ENCODE data around the gene LYPD1.

LYPD1 gene

GRCh38 chr2:132638313-132639040 is 31.5 kb downstream of the LYPD1 start:
- DNase-seq, result no peak

- no peak for DNase-seq
These were observed 33.7 kb downstream of the LYPD1 start for GRCh38 chr2:132636346-132636745.

- no peak for DNase-seq
These were observed 36.4 kb downstream of the LYPD1 start for GRCh38 chr2:132633635-132634034.

- peak in 31 of 56 donors; percentile 7 to 76 (median 31) for DNase-seq
These were observed 37.9 kb downstream of the LYPD1 start for GRCh38 chr2:132632000-132632649.

- no peak for DNase-seq
These were observed 42.5 kb downstream of the LYPD1 start for GRCh38 chr2:132627536-132627935.

- no peak for DNase-seq
These were observed 46.7 kb downstream of the LYPD1 start for GRCh38 chr2:132623096-132623839.

GRCh38 chr2:132621131-132621875 is 48.7 kb downstream of the LYPD1 start:
- no peak for DNase-seq

GRCh38 chr2:132620115-132620514 is 49.9 kb downstream of the LYPD1 start:
- DNase-seq, result peak in 2 of 56 donors; percentile 4 to 8

GRCh38 chr2:132618734-132619133 is 51.3 kb downstream of the LYPD1 start:
- no peak for DNase-seq

GRCh38 chr2:132617989-132618388 is 52.0 kb downstream of the LYPD1 start:
- DNase-seq, result no peak

GRCh38 chr2:132615329-132616085 is 54.5 kb downstream of the LYPD1 start:
- no peak for DNase-seq

GRCh38 chr2:132611719-132612118 is 58.3 kb downstream of the LYPD1 start:
- DNase-seq, result no peak

- no peak for DNase-seq
These were observed 60.7 kb downstream of the LYPD1 start for GRCh38 chr2:132609101-132609890.

GRCh38 chr2:132608311-132608710 is 61.7 kb downstream of the LYPD1 start:
- no peak for DNase-seq

- DNase-seq, result no peak
These were observed 62.4 kb downstream of the LYPD1 start for GRCh38 chr2:132607426-132608090.

GRCh38 chr2:132606649-132607048 is 63.4 kb downstream of the LYPD1 start:
- DNase-seq, result no peak

GRCh38 chr2:132605236-132606180 is 64.5 kb downstream of the LYPD1 start:
- DNase-seq, result no peak

- no peak for DNase-seq
These were observed 65.4 kb downstream of the LYPD1 start for GRCh38 chr2:132604561-132604960.

All from nucleus accumbens (tissue), 56 donors.